CD4-positive, alpha-beta T cell treated with Interleukin-4 for 4 hours (primary cell): ENCODE data around the gene SPEM1.
"Not testable (repeated sequence)": the region's sequence is repeated elsewhere in the genome, so short reads cannot be mapped to it uniquely, and the experiment has no call there.

Source experiments
- DNase-seq: peaks from one replicate; pipeline ENCODE4 v3.0.0-alpha.2; 2020

SPEM1 gene

DNA sequence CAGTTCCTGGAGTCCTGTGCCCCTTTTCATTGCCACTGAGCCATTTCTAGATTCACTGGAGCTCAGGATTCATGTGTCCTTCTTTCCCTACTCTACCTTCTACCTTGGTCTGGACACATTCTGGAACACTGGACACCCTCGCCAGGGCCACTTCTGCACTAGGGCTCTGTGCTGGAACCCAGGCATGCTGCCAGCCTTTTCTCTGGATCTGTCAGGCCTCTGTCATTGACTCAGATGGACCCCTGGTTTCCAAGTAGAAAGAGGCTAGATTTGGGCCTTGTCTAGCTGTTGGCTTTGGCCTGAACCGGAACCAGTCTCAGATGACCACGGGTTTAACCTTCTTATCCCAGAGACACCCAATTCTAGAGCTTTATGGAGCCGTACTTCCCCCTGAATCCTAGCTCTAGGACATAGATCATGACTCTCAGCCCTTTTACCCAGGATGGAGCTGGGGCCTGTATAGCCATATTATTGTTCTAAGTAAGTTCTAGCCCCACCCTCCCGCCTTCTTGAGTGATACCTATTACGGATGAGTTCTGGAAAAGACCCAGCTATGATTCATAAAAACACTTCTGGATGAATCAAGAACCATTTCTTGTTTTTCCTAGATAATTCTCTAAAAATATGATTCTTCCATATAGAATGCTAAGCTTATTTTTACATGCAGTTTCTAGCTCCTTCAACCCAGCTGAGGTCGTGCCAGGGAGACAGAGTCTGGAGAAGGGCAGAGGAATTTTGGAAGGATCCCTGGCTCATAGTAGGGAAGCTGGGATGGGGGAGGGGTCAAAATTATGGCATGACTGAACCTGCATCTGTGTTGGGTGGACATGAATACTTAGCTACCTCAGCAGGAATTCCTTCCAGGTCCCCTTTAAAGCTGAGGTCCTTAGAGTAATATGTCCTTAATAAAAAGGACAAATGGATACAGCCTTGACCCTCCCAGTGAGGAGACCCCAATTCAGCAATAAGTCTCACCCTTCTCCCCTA is 23.7 kb downstream of the SPEM1 start:
- no peak for DNase-seq

DNA sequence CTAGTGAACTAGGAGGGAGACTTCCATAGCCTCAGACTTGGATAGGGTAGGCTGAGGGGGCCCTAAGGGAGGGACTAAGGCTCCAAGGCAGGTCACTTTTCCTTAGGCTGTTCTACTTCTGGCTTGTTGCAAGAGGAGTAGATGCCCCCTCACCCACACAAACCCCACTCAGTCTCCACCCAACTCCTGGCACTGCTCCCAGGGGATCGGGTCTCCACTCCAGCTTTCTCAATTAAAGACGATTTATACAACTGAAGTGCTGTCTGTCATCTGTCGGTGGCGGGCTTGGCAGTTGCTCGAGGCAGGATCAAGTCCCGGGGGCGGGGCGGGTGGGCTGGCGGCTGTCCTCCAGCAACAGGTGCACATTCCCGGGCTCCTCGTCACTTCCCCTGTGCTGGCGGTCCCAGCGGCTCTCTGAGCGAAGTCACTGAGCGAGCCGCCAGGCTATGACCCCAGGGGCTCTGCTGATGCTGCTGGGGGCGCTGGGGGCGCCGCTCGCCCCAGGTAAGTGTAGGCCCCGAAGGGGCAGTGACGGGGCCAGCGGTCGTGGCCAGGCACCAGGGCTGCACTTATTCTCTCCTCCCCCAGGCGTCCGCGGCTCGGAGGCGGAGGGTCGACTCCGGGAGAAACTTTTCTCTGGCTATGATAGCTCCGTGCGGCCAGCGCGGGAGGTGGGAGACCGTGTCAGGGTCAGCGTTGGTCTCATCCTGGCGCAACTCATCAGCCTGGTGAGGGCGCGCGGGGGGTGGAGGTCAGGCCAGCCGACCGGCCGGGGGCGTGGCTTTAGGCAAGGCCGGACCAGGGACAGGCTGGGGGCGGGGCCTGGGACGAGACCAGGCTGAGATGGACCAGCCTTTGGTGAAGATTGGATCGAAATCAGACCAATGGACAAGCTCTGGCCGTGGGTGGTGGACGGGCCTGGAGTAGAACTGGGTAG is 24.8 kb downstream of the SPEM1 start, which contains the start of gene CHRNB1:
Gene CHRNB1, plus strand, starts transcription at position 380 of the 937 bp plus-strand sequence. Its CDS starts 67 bp downstream, at position 447.
- DNase-seq = no peak

DNA sequence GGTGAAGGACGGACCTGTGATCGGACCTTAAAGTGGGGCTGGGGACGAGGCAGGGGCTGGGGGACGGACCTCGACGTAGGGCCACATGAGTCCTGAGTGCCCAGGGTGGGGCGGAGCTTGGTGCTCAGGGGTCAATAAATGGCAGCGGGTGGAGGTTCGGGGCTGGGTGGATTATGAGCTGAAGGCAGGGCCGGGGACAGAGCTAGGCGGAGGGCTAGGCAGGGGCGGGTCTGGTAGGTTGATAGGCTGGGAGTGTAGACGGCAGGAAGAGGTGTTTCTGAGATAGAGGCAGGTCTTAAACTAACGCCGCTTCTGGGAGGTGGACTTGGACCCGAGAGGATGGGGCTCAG is 25.5 kb downstream of the SPEM1 start:
- DNase-seq = peak; percentile 31

DNA sequence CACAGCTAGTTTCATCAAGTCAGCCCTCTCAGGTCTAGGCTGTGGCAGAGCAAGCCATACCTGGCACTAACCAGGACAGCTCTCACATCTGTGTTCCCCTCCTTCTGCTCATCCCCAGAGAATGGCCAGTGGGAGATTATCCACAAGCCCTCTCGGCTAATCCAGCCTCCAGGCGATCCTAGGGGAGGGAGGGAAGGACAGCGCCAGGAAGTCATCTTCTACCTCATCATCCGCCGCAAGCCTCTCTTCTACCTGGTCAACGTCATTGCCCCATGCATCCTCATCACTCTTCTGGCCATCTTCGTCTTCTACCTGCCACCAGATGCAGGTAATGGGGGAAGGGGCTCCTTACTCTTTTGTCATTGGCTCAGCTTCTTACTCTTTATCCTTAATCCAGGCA is 28.3 kb downstream of the SPEM1 start:
- no peak for DNase-seq

DNA sequence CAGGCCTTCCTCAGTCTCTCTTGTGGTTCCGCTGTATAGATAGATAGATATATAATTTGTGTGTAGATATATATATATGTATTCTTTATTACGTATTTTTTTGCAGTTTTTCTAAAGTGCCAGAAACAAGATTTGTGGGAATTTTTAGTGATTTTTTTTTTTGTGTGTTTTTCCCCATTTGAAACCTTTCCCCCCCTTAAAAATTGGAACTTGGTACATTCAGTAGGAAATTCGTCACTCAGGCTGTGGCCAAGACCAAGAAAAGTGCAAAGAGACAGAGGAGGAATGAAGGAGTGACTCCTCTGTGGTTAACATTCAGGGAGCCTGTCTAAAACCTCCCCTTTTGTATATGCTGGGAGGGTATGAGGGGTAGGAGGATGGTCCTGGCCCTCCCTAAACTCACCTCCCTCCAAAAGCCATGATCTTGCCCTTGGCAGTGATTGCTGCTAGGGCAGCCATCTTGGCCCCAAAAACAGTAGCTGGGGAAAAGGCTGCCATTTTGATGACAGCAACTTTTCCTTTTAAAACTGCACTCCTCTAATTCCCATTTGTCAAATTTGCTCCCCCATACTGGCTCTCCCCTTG is 39.9 kb downstream of the SPEM1 start:
- DNase-seq = no peak

DNA sequence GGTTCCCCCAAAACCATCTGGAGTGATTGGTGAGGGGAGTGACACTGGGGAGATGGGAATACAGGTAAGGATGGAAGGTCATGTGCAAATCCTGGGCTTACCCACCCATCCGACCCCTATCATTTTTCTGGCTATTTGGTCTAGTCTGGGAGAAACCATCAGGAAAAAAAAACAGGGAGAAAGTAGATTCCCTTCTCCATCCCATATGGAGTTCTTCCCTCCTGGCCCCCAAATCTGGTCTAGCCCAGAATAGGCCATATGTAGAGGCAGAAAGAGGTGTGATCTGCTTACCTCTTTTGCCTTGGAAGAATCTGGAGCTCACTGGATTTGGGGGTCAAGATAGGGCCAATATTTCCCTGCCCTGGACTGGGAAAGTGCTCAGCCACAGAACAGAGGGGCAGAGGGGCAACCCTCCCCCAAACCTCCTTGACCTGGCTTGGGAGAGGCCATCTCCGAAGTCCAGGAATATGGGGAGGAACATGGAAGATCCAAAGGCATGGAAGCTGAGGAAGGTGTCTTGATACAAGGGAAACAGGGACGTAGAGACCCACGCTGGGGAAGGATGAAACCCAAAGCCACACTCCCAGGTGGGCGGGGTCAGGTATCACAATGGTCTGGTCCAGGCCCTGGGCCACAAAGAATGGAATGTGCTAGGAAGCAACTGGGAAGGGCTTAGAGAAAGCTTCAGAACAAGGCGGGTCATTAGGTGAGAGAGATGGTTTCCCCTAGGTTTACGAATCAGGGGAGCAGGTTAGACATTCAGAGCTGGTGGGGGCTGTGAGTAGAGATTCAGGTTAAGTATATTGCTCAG is 40.9 kb downstream of the SPEM1 start:
- no peak for DNase-seq

DNA sequence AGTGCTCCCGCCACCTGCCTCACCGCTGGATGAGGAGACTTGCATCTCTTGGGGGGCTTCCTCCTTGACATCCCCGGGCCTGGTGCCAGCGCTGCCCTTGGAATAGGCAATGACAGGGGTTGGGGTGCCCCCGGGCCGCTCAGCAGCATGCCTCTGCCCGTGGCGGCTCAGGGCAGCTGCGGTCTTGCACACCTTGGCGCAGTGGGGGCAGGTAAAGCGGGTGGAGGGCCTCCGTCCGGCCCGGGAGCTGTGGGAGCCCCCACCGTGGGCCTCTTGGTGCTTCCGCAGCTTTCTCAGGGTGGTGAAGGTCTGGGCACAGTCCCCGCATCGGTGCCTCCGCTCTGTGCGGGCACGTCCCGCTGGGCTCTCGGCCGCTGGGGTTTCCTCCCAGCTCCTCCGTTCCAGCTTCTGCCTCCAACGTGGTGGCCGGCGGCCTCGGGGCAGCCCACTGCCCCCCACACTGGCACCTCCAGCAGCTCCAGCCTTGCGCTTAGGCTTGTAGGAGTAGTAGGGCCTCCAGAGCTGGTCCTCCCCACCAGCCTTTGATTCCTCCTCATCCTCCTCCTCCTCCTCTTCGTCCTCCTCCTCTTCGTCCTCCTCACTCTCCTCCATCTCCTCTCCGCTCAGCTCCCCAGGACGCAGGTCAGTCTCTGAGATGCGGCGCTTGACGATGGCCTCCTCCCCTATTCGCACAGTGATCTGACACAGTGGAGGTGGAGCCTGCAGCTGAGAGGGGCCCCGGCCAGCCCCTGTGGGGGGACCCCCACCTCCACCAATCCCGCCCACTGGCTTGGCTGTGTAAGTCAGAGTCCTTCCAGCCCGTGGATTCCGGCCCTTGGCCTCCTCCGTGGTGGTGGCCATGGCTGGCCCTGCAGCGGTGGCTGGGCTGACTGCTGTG is 42.6 kb downstream of the SPEM1 start:
- no peak for DNase-seq

DNA sequence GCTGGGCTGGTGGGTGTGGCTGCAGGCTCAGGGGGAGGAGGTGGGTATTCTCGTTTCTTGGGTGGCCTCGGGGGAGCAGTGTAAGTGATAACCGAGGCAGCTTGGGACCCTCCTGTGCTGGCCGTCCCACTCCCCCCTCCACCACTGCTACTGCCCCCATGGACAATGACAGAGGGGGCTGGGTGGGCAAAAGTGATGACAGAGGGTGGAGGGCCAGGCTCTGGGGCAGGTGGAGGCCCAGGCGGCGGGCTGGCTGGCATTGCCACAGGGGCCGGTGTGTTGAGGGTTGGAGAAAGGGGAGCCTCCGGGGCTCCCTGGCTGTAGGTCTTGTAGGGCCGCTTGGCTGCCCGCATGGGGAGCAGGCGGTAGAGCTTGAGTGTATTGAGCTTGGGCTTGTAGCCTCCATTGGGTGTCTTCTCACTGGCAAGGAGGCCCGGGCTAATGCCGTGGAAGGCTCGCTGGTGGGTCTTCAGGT is 43.3 kb downstream of the SPEM1 start:
- DNase-seq = no peak

DNA sequence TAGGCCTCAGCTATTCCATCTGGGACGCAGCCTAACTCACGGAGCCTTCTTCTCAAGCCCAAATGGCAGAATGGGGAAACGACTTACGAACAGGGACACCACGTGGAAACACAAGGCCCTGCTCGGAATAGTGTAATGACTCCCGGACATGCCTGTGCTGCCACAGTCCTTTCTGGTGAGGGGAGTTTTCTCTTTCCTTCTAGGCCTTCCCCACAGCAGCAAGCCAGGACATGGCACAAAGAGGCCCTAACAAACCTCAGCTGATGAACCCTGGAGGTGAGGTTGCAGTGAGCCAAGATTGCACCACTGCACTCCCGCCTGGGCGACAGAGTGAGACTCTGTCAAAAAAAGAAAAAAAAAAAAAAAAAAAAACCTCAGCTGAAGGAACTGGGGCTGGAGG is 44.0 kb downstream of the SPEM1 start:
- DNase-seq = no peak

DNA sequence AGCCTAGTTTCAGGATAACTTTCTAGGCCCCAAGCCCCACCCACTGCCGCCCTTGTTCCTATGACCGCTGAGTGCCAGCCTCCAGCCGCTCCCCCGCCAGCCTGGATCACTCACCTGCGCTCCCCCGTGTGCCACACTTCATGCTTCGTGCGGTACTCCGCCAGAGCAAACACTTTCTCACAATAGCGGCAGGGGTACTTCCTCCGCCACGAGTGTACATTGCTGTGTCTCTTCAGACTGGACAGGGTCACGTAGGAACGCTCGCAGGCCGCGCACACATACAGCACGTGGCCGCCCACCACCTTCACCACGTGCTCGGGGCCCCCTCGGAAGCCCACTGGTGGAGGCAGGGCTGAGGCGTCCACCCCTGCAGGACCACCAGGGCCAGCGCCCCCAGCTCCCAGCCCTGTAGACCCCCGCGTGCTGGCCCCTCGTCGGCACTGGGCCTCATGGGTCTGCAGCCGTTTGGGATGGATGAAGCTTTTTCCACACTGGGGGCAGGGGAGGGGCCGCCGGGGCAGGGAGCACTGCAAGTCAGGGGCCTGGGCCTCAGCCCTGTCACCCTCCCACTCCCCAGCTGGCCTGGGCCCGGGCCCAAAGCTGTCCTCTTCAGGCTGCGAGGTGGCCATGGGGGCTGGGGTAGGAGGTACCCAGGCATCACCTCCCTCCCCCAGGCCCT is 45.6 kb downstream of the SPEM1 start:
- no peak for DNase-seq

DNA sequence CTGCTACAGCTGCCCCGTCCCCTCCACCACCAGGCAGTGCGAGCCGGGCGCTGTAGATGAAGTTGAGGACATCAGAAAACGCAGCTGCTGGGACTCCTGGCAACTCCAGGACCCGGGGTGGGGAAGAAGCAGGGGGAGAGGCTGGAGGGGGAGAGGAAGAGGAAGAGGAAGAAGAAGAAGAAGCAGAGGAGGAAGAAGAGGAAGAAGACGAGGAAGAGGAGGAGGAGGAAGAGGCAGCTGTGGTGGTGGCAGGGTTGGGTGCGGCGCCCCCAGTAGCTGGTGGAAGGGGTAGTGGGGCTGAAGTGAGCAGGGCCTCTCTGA is 46.2 kb downstream of the SPEM1 start:
- no peak for DNase-seq

DNA sequence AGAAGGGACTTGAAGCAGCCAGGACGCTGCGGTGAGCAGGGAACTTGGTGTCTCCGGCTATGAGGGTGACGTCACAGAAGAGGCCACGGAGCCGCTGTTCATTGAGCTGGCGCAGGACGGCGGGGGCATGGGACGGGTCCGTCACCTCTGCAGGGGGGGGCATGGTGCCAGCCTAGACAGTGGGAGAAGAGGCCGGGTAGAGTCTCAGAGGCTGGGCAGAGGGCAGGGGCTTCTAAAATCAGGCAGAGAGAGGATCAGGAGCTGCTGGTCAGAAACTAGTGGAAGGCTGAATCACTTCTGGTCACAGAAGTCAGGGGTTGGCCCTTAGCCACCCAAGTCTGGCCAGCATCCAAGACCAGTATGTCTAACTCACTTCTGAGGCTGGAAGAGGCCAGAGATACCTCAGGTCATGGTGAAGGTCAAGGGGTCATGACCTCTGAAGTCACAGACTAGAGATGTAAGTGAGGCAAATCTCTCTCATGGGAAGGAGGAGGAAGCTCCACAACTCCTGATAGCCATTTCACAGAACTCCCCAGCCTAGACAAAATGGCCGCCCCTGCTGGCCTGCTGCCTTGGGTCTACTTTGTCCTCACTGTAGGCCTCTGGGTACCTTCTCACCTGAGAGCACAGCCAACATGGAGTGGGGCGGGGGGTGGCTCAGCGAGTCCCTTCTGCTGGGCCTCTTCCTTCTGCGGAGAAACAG is 46.7 kb downstream of the SPEM1 start:
- DNase-seq = no peak

DNA sequence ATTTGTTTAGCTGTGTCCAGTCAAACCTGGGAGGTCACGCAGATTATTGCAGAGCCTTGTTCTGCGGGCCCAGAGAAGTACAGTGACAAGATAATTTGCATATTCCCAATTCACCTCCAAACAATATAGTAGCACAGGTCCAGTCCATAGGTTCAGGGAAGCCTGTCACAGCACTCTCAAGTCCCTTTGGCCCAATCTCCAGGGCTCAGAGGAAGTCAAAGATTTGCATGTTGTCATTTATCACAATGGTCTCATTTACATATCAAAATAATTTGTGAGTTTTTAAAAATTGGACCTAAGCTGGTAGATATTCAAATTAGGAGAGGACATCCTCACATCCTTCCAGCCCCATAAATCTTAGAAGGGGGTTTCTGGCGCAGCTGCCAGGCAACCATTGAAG is 47.4 kb downstream of the SPEM1 start:
- DNase-seq = no peak

DNA sequence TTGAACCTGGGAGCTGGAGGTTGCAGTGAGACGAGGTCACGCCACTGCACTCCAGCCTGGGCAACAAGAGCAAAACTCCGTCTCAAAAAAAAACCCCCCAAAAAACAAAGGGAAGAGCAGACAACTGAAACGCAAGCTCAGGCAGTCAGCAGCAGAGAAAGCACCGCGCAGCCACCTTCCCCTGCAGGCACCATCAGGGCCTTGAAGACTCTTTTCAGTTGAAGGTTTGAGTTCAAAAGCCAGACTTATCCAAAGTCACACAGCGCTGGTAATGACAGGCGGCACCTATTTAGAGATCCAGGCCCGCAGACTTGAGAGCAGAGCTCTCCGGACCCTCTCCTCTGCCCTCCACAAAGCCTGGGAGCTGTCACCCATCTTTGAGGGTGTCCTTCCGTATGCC is 48.2 kb downstream of the SPEM1 start:
- no peak for DNase-seq

DNA sequence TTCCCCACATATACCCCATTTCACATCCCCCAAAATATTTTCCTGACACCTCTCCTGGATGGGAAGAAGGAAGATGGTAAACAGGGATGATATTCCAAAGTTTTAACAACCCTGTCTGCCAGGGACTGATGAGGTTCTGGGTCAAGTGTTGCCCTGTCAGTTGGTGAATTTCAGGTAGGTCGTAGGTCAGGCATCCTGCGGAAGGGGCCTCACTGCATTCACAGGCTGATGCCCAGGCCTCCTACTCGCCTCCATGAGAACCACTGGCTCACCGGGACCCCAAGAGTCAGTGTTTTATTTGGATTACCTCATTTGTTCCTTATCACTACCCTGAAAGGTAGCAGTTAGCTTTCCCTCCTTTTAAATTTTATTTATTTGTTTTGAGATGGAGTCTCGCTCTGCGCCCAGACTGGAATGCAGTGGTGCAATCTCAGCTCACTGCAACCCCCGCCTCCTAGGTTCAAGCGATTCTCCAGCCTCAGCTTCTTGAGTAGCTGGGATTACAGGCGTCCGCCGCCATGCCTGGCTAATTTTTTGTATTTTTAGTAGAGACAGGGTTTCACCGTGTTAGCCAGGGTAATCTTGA is 48.8 kb downstream of the SPEM1 start:
- no peak for DNase-seq

DNA sequence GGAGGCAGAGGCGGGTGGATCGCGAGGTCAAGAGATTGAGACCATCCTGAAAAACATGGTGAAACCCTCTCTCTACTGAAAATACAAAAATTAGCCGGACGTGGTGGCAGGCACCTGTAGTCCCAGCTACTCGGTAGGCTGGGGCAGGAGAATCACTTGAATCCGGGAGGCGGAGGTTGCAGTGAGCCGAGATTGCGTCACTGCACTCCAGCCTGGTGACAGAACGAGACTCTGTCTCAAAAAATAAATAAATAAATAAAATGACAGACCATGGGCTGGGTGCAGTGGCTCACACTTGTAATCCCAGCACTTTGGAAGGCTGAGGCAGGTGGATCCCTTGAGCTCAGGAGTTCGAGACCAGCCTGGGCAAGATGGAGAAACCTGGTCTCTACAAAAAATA is 49.7 kb downstream of the SPEM1 start:
- DNase-seq = not testable (repeated sequence)

DNA sequence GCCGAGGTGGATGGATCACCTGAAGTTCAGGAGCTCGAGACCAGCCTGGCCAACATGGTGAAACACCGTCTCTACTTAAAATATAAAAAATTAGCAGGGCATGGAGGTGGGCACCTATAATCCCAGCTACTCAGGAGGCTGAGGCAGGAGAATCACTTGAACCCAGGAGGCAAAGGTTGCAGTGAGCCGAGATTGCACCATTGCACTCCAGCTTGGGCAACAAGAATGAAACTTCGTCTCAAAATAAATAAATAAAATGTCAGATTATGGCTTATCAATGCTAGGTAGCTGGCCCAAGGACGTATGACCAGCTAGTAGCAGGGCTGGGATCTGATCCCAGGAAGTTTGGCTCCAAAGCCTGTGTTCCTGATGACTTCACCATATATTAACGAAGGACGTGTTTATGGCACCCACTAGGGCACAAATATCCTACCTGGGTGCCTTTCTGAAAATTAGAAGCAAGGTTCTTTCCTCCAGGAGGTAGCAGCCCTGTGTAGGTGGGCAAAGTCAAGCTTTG is 50.4 kb downstream of the SPEM1 start:
- DNase-seq = not testable (repeated sequence)
